ENCODE results near the gene ADO. TPM values are rescaled to one million over a fixed set of nuclear protein-coding genes. Genes with fewer than 3 reads are reported as not detected.

Gene ADO
- total RNA-seq, 4 donors from 2014 or later, result 8.3 to 15.4 (median 12.0) TPM

DNA sequence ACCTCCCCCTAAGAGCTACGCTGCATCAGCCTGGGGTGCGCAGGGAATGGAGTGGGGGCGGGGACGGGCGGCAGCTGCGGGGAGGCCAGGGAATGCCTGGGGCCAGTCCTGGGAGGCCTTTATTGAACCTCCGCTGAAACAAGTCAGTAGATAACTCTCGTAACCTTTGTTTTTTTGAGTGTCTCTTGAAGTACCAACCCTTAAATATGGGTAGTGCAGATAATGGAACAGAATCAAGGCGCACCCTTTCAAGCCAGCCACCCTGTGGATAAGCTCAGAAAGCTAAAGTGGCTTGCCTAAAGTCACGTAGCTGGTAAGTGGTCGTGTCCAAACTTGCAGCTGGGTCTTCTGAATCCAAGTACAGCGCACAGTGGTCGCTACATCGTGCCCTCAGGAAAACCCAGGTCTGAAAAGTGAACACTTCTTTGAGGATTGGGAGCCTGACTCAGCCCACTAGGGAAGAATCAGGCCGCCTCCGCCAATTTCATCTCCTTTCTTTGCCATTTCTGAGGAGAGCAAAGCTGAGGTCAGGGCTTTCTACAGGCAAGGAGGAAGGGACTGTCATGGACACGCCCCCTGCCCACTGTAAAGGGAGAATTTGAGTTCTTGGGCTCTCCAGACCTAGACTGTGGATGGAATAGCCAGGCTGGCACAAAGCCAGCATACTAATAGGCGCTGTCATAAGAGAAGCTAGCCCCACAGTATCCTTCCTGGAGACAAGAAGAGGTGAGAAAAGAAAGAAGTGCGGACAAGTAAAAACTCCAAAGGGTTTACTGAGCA, 14.8 kb downstream of the ADO start:
- H3K4me1 ChIP-seq, result peaks cover 8 to 33% (median 24%) of the 10 kb centered on the region in 4 donors
- peaks cover 0 to 16% of the 10 kb centered on the region in 2 donors for H3K27me3 ChIP-seq
- DNase-seq, result no peak
- no peaks in the 10 kb centered on the region for H3K36me3 ChIP-seq
- TF ChIP-seq, protein P1, sequence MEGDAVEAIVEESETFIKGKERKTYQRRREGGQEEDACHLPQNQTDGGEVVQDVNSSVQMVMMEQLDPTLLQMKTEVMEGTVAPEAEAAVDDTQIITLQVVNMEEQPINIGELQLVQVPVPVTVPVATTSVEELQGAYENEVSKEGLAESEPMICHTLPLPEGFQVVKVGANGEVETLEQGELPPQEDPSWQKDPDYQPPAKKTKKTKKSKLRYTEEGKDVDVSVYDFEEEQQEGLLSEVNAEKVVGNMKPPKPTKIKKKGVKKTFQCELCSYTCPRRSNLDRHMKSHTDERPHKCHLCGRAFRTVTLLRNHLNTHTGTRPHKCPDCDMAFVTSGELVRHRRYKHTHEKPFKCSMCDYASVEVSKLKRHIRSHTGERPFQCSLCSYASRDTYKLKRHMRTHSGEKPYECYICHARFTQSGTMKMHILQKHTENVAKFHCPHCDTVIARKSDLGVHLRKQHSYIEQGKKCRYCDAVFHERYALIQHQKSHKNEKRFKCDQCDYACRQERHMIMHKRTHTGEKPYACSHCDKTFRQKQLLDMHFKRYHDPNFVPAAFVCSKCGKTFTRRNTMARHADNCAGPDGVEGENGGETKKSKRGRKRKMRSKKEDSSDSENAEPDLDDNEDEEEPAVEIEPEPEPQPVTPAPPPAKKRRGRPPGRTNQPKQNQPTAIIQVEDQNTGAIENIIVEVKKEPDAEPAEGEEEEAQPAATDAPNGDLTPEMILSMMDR (IDR thresholded peaks at IDR 0.05), result no peak
- no peak for TF ChIP-seq POLR2A (IDR thresholded peaks at IDR 0.05)
- H3K27ac ChIP-seq, result no peak overlapping the region
- H3K4me3 ChIP-seq, result peak overlapping the region in 2 of 4 donors; percentile 77 to 90
- no peaks in the 10 kb centered on the region for H3K9me3 ChIP-seq

DNA sequence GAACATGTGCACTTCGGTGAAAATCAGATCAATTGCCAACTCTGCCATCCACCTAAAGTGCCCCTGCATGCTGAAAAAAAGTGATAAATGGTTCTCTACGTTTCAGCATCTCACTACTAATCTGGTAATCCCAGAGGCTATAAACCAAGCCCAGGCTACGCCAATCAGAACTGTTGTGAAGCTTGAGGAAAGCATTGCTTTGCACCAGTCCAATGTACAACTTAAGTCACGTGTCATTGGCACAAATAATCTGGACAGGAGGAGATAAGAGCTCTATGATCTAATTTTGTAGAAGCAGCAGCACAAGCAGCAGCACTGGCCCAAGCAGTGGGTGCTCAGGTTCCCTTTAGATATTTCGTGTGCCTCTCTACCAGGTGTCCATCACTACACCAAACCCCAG, 16.1 kb downstream of the ADO start:
- H3K4me1 ChIP-seq, result peaks cover 0 to 20% (median 14%) of the 10 kb centered on the region in 4 donors
- TF ChIP-seq, protein P1 (IDR thresholded peaks at IDR 0.05), result no peak
- no peak for TF ChIP-seq POLR2A (IDR thresholded peaks at IDR 0.05)
- no peak for DNase-seq
- H3K36me3 ChIP-seq, result no peaks in the 10 kb centered on the region
- H3K9me3 ChIP-seq, result no peaks in the 10 kb centered on the region
- H3K4me3 ChIP-seq, result no peak overlapping the region
- H3K27me3 ChIP-seq, result peaks cover 0 to 8% of the 10 kb centered on the region in 2 donors
- no peak overlapping the region for H3K27ac ChIP-seq

- DNase-seq, result no peak
- Histone ChIP-seq H3K36me3 (no peaks in the 10 kb centered on the region), H3K27ac (no peak overlapping the region), H3K9me3 (no peaks in the 10 kb centered on the region), H3K4me1 (no peaks in the 10 kb centered on the region), H3K4me3 (no peak overlapping the region), H3K27me3 (no peaks in the 10 kb centered on the region)
- TF ChIP-seq, protein P1 (IDR thresholded peaks at IDR 0.05), result no peak
- TF ChIP-seq POLR2A (IDR thresholded peaks at IDR 0.05), result no peak
Observed at GRCh38 chr10:62826273-62826672, 21.8 kb downstream of the ADO start.

DNA sequence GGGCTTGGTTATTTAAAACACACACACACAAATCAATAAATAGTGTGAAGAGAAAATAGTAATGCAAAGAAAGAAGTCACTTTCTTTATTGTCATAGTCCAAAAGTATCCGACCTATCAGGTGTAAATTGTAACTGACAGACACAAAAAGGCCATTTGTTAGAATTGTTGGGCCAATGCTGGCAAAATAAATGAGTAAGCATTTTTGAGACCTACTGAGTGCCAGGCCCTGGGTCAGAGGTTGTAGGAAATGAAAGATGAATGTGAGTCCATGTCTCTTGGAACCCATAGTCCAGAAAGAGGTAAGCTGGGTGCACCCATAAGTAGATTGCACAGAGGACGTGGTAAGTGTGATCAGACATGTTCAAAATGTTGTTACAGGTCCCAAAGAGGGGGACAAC, 25.1 kb downstream of the ADO start:
- Histone ChIP-seq H3K36me3 (no peaks in the 10 kb centered on the region), H3K4me3 (no peak overlapping the region), H3K27ac (no peak overlapping the region), H3K9me3 (no peaks in the 10 kb centered on the region), H3K27me3 (no peaks in the 10 kb centered on the region), H3K4me1 (no peaks in the 10 kb centered on the region)
- TF ChIP-seq, protein P1 (IDR thresholded peaks at IDR 0.05), result no peak
- no peak for TF ChIP-seq POLR2A (IDR thresholded peaks at IDR 0.05)
- no peak for DNase-seq

DNA sequence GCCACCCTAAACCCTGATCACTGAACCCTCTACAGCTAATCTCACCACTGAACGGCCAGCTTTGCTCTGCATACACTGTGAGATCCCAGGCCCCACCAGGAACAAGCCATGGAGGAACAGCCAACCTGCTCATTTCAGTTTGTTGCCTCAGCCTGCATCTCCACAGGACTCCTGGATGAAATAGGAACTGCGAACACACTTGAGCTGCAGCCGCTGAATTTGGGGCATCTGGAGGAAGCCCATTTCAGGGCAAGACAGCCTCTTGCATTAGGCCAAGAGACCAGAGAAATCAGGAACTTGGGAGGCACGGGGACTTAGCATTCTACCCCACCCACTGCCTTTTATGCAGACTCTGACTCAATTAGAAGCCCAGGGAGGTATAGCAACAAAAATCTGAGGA, 26.2 kb downstream of the ADO start:
- Histone ChIP-seq H3K36me3 (no peaks in the 10 kb centered on the region), H3K4me3 (no peak overlapping the region), H3K4me1 (no peaks in the 10 kb centered on the region), H3K9me3 (no peaks in the 10 kb centered on the region), H3K27me3 (no peaks in the 10 kb centered on the region), H3K27ac (no peak overlapping the region)
- no peak for DNase-seq
- TF ChIP-seq, protein P1 (IDR thresholded peaks at IDR 0.05), result no peak
- no peak for TF ChIP-seq POLR2A (IDR thresholded peaks at IDR 0.05)
